ENCODE data around the gene SERPING1. TPM values are rescaled to one million over a fixed set of nuclear protein-coding genes. Genes with fewer than 3 reads are reported as not detected.
A peak's percentile ranks its signal among the peaks of the same experiment; 100 is the strongest.

Gene SERPING1
- total RNA-seq (2021) = 5.2 and 7.0 TPM in 2 replicates
- percentile 31 among the genes with signal in this experiment for Bru-seq, nascent RNA
- percentile 30 among the genes with signal in this experiment for BruChase-seq, experiment 1, labeled RNA remaining after a 2-hour chase
- percentile 31 among the genes with signal in this experiment for BruChase-seq, experiment 2, labeled RNA remaining after a 6-hour chase
- long read RNA-seq, partial matches to known transcripts = 10 of 12 reads
- long read RNA-seq, other reads (novel, unspliced or antisense) = 2 of 12 reads

- intact Hi-C loops (cut with micrococcal nuclease; ENCODE audit: unreplicated experiment) = no loop called here
- H3K27ac ChIP-seq (ENCODE audit: low read depth, low read length, poor library complexity, severe bottlenecking) = no peak within 1 kb of the TSS
- no peaks in the 10 kb centered on the region for H3K9me3 ChIP-seq (ENCODE audit: low read depth, low read length, poor library complexity, severe bottlenecking)
- H3K36me3 ChIP-seq (ENCODE audit: insufficient read depth, low read length, poor library complexity, severe bottlenecking) = no peaks in the 10 kb centered on the region
- no peak for DNase-seq (ENCODE audit: low spot score)
- peaks cover 23% of the 10 kb centered on the region for H3K4me1 ChIP-seq (ENCODE audit: insufficient read depth, low read length, poor library complexity, severe bottlenecking)
- no TSS peak for BruUV-seq (replicated peaks)
- ChIA-PET CTCF (no interaction called here), POLR2A (ENCODE audit: low non-redundant PET) (no interaction called here)
- H3K4me3 ChIP-seq (ENCODE audit: low read depth, low read length, poor library complexity, severe bottlenecking) = peak within 1 kb of the TSS; percentile 49
- H3K27me3 ChIP-seq (replicated peaks; ENCODE audit: insufficient read depth, low read depth, low read length, poor library complexity) = no peaks in the 10 kb centered on the region
- TF ChIP-seq CTCF (conservative IDR thresholded peaks at IDR 0.05; ENCODE audit: low read depth, low read length) (no peak), EZH2 (IDR thresholded peaks at IDR 0.05; ENCODE audit: borderline replicate concordance, low read depth, low read length, poor library complexity, severe bottlenecking) (no peak)
These were observed at the start of gene SERPING1 for GRCh38 chr11:57597461-57597915. Gene SERPING1, plus strand, starts transcription at chr11:57597685. Its CDS starts 586 bp downstream, at chr11:57598271.

GRCh38 chr11:57547854-57548377 lies 49.6 kb upstream of the SERPING1 start:
- TF ChIP-seq EZH2 (IDR thresholded peaks at IDR 0.05; ENCODE audit: borderline replicate concordance, low read depth, low read length, poor library complexity, severe bottlenecking) (no peak), CTCF (conservative IDR thresholded peaks at IDR 0.05; ENCODE audit: low read depth, low read length) (no peak)
- H3K36me3 ChIP-seq (ENCODE audit: insufficient read depth, low read length, poor library complexity, severe bottlenecking) = no peaks in the 10 kb centered on the region
- CTCF ChIA-PET = no interaction called here
- POLR2A ChIA-PET (ENCODE audit: low non-redundant PET) = interaction anchor here (0.6 kb wide), 1 partner anchor 1026 kb away, joined by 7 read pairs; no protein-coding TSS in a partner anchor
- no TSS peak for BruUV-seq (replicated peaks)
- no peak overlapping the region for H3K27ac ChIP-seq (ENCODE audit: low read depth, low read length, poor library complexity, severe bottlenecking)
- no peaks in the 10 kb centered on the region for H3K9me3 ChIP-seq (ENCODE audit: low read depth, low read length, poor library complexity, severe bottlenecking)
- intact Hi-C loops (cut with micrococcal nuclease; ENCODE audit: unreplicated experiment) = no loop called here
- no peak for DNase-seq (ENCODE audit: low spot score)
- H3K4me3 ChIP-seq (ENCODE audit: low read depth, low read length, poor library complexity, severe bottlenecking) = no peak overlapping the region
- H3K27me3 ChIP-seq (replicated peaks; ENCODE audit: insufficient read depth, low read depth, low read length, poor library complexity) = no peaks in the 10 kb centered on the region
- no peaks in the 10 kb centered on the region for H3K4me1 ChIP-seq (ENCODE audit: insufficient read depth, low read length, poor library complexity, severe bottlenecking)

- TF ChIP-seq CTCF (conservative IDR thresholded peaks at IDR 0.05; ENCODE audit: low read depth, low read length) (no peak), EZH2 (IDR thresholded peaks at IDR 0.05; ENCODE audit: borderline replicate concordance, low read depth, low read length, poor library complexity, severe bottlenecking) (no peak)
- no peak overlapping the region for H3K4me3 ChIP-seq (ENCODE audit: low read depth, low read length, poor library complexity, severe bottlenecking)
- no peaks in the 10 kb centered on the region for H3K4me1 ChIP-seq (ENCODE audit: insufficient read depth, low read length, poor library complexity, severe bottlenecking)
- intact Hi-C loops (cut with micrococcal nuclease; ENCODE audit: unreplicated experiment) = no loop called here
- H3K27ac ChIP-seq (ENCODE audit: low read depth, low read length, poor library complexity, severe bottlenecking) = no peak overlapping the region
- no peaks in the 10 kb centered on the region for H3K9me3 ChIP-seq (ENCODE audit: low read depth, low read length, poor library complexity, severe bottlenecking)
- no peak for DNase-seq (ENCODE audit: low spot score)
- no peaks in the 10 kb centered on the region for H3K27me3 ChIP-seq (replicated peaks; ENCODE audit: insufficient read depth, low read depth, low read length, poor library complexity)
- POLR2A ChIA-PET (ENCODE audit: low non-redundant PET) = no interaction called here
- BruUV-seq (replicated peaks) = no TSS peak
- CTCF ChIA-PET = no interaction called here
- no peaks in the 10 kb centered on the region for H3K36me3 ChIP-seq (ENCODE audit: insufficient read depth, low read length, poor library complexity, severe bottlenecking)
These were observed 47.5 kb upstream of the SERPING1 start for GRCh38 chr11:57549983-57550382.

Measured in A673 (cell line).